A673 (cell line): ENCODE data around the gene OR10A2.

Experiments
- EZH2 ChIP-seq: fragments of 200-600 bp; sonication (generic); IDR thresholded peaks from 2 replicates; pipeline ENCODE4 v1.6.1; 2017; ENCODE audit warnings: borderline replicate concordance, low read depth, mild to moderate bottlenecking, mixed read lengths, antibody characterized with exemption, low read length; ENCODE audit not compliant: poor library complexity, severe bottlenecking
- TF ChIP-seq, protein P1 (sequence below): fragments of 300-800, 200-600 bp; sonication (generic); conservative IDR thresholded peaks from 2 replicates; pipeline ENCODE4 v1.5.1; 2017; ENCODE audit warnings: low read depth, mild to moderate bottlenecking, antibody characterized with exemption, low read length, moderate library complexity, mixed read lengths

DNA sequence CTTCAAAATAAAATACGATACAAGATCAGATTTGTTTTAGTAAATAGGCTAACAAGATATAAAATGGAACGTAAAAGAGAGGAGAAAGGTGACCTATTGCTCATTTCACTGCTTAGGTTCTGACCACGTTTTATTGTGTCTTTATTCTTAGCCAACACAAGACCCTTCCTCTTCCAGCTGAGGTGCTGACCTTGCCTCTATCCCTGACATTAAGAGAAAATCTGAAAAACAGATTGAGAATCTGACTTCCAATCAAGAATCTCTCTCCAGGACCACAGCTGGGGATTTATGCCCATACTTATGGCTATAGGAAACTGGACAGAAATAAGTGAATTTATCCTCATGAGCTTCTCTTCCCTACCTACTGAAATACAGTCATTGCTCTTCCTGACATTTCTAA, 17.5 kb upstream of the OR10A2 start, which contains the start of gene OR10A5:
- TF ChIP-seq, protein P1, sequence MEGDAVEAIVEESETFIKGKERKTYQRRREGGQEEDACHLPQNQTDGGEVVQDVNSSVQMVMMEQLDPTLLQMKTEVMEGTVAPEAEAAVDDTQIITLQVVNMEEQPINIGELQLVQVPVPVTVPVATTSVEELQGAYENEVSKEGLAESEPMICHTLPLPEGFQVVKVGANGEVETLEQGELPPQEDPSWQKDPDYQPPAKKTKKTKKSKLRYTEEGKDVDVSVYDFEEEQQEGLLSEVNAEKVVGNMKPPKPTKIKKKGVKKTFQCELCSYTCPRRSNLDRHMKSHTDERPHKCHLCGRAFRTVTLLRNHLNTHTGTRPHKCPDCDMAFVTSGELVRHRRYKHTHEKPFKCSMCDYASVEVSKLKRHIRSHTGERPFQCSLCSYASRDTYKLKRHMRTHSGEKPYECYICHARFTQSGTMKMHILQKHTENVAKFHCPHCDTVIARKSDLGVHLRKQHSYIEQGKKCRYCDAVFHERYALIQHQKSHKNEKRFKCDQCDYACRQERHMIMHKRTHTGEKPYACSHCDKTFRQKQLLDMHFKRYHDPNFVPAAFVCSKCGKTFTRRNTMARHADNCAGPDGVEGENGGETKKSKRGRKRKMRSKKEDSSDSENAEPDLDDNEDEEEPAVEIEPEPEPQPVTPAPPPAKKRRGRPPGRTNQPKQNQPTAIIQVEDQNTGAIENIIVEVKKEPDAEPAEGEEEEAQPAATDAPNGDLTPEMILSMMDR: no peak
- TF ChIP-seq EZH2: no peak
